HEK293 (cell line): ENCODE data around the gene ZNF692.

Source experiments
- CTCF ChIA-PET: fragments of 350-600 bp; formaldehyde crosslinking; extraction: SDS; loops from one replicate; lab custom pipeline; 2021; ENCODE audit warnings: antibody characterized with exemption; lab: Yijun Ruan, JAX
- POLR2A ChIA-PET: fragments of 300-600 bp; formaldehyde crosslinking; extraction: SDS; loops from one replicate; lab custom pipeline; 2020; ENCODE audit warnings: antibody characterized with exemption, inconsistent platforms; lab: Yijun Ruan, JAX
- H3K27ac ChIP-seq: fragments of 200-500 bp; sonication (Bioruptor generic); 2 replicates; pipeline ENCODE4 v1.5.1; 2014; ENCODE audit warnings: low read depth, low read length, control low read depth, inconsistent platforms; ENCODE audit errors: extremely low read depth
- H3K36me3 ChIP-seq, 2 experiments: fragments of 200-500 bp in 1 of 2; sonication (Bioruptor generic) in 1 of 2; 1 replicate in 1 of 2; 2 replicates in 1 of 2; pipeline ENCODE4 v1.5.1; 2014 to 2017; ENCODE audit warnings: inconsistent platforms in 2 of 2, low read length in 2 of 2; ENCODE audit not compliant: control insufficient read depth in 2 of 2, insufficient read depth in 1 of 2
- H3K4me1 ChIP-seq: fragments of 200-500 bp; sonication (Bioruptor generic); 2 replicates; pipeline ENCODE4 v1.5.1; 2014; ENCODE audit warnings: mild to moderate bottlenecking, low read length, inconsistent platforms; ENCODE audit not compliant: control insufficient read depth, insufficient read depth
- H3K4me3 ChIP-seq: 2 replicates; pipeline ENCODE4 v1.5.1; 2011; ENCODE audit warnings: low read depth, mild to moderate bottlenecking, control low read depth, low read length, moderate library complexity
- H3K9me3 ChIP-seq: fragments of 200-500 bp; sonication (Bioruptor generic); 2 replicates; pipeline ENCODE4 v1.5.1; 2014; ENCODE audit warnings: low read depth, low read length, inconsistent platforms; ENCODE audit not compliant: control insufficient read depth, insufficient read depth
- GLIS1 ChIP-seq: fragments of 450-650 bp; formaldehyde crosslinking; IDR thresholded peaks from 2 replicates; pipeline ENCODE4 v1.5.1; 2016; ENCODE audit warnings: missing biosample characterization, missing genetic modification characterization
- HOXC10 ChIP-seq: sonication (generic); formaldehyde crosslinking; IDR thresholded peaks from 2 replicates; pipeline ENCODE4 v1.8.1; 2023; ENCODE audit warnings: mild to moderate bottlenecking, missing genetic modification reagents
- IKZF3 ChIP-seq: fragments of 450-650 bp; IDR thresholded peaks from 2 replicates; pipeline ENCODE4 v1.5.0; 2018; ENCODE audit warnings: missing biosample characterization, mild to moderate bottlenecking, missing genetic modification characterization, moderate library complexity
- KLF9 ChIP-seq: fragments of 450-650 bp; formaldehyde crosslinking; IDR thresholded peaks from 2 replicates; pipeline ENCODE4 v1.5.1; 2016; ENCODE audit warnings: missing biosample characterization, missing genetic modification characterization, low read depth
- OSR2 ChIP-seq: fragments of 450-650 bp; formaldehyde crosslinking; IDR thresholded peaks from 2 replicates; pipeline ENCODE4 v1.5.1; 2016; ENCODE audit warnings: missing biosample characterization, missing genetic modification characterization
- SP7 ChIP-seq: fragments of 450-650 bp; formaldehyde crosslinking; IDR thresholded peaks from 2 replicates; pipeline ENCODE4 v1.5.1; 2016; ENCODE audit warnings: missing biosample characterization, missing genetic modification characterization
- ZNF16 ChIP-seq: fragments of 450-650 bp; formaldehyde crosslinking; IDR thresholded peaks from 2 replicates; pipeline ENCODE4 v1.5.1; 2016; ENCODE audit warnings: low read depth, missing biosample characterization, missing genetic modification characterization
- ZNF184 ChIP-seq: fragments of 450-650 bp; IDR thresholded peaks from 2 replicates; pipeline ENCODE4 v1.5.1; 2018; ENCODE audit warnings: missing biosample characterization, mild to moderate bottlenecking, missing genetic modification characterization
- ZNF274 ChIP-seq, 2 experiments: fragments of 200-500 bp in 1 of 2; fragments of 450-650 bp in 1 of 2; sonication (Bioruptor generic) in 1 of 2; formaldehyde crosslinking in 1 of 2; IDR thresholded peaks; 2 replicates each; pipeline versions ENCODE4 v1.5.1 to v1.6.1; 2014 to 2016; ENCODE audit warnings: borderline replicate concordance in 1 of 2, inconsistent platforms in 1 of 2, low read length in 1 of 2, missing biosample characterization in 1 of 2, missing genetic modification characterization in 1 of 2
- ZNF292 ChIP-seq: fragments of 450-650 bp; formaldehyde crosslinking; IDR thresholded peaks from 2 replicates; pipeline ENCODE4 v1.5.1; 2016; ENCODE audit warnings: low read depth, missing biosample characterization, missing genetic modification characterization, borderline replicate concordance
- ZNF302 ChIP-seq: fragments of 450-650 bp; formaldehyde crosslinking; IDR thresholded peaks from 2 replicates; pipeline ENCODE4 v1.5.1; 2016; ENCODE audit warnings: missing biosample characterization, missing genetic modification characterization, low read depth
- ZNF354C ChIP-seq: fragments of 450-650 bp; formaldehyde crosslinking; IDR thresholded peaks from 2 replicates; pipeline ENCODE4 v1.5.1; 2016; ENCODE audit warnings: missing biosample characterization, missing genetic modification characterization, low read depth, borderline replicate concordance
- ZNF416 ChIP-seq: fragments of 450-650 bp; formaldehyde crosslinking; IDR thresholded peaks from 2 replicates; pipeline ENCODE4 v1.5.1; 2016; ENCODE audit warnings: missing biosample characterization, missing genetic modification characterization
- ZNF530 ChIP-seq: fragments of 450-650 bp; formaldehyde crosslinking; IDR thresholded peaks from 2 replicates; pipeline ENCODE4 v1.5.1; 2016; ENCODE audit warnings: low read depth, missing biosample characterization, missing genetic modification characterization
- ZNF610 ChIP-seq: fragments of 450-650 bp; formaldehyde crosslinking; IDR thresholded peaks from 2 replicates; pipeline ENCODE4 v1.5.1; 2016; ENCODE audit warnings: missing biosample characterization, missing genetic modification characterization, borderline replicate concordance
- ZNF747 ChIP-seq: fragments of 450-650 bp; formaldehyde crosslinking; IDR thresholded peaks from 2 replicates; pipeline ENCODE4 v1.5.1; 2016; ENCODE audit warnings: missing biosample characterization, missing genetic modification characterization
- ZNF777 ChIP-seq: fragments of 450-650 bp; formaldehyde crosslinking; IDR thresholded peaks from 2 replicates; pipeline ENCODE4 v1.5.1; 2017; ENCODE audit warnings: missing biosample characterization, missing genetic modification characterization, borderline replicate concordance
- ZSCAN23 ChIP-seq: fragments of 450-650 bp; formaldehyde crosslinking; IDR thresholded peaks from 2 replicates; pipeline ENCODE4 v1.5.1; 2016; ENCODE audit warnings: missing biosample characterization, missing genetic modification characterization
- TF ChIP-seq, protein P1 (sequence below): fragments of 450-650 bp; formaldehyde crosslinking; IDR thresholded peaks from 2 replicates; pipeline ENCODE4 v1.5.1; 2017; ENCODE audit warnings: missing biosample characterization, missing genetic modification characterization
- TF ChIP-seq, protein P2 (sequence below): IDR thresholded peaks from 2 replicates; pipeline ENCODE4 v1.6.1; 2011; ENCODE audit warnings: mild to moderate bottlenecking, low read depth, low read length, borderline replicate concordance
- TF ChIP-seq, protein P3 (sequence below): fragments of 450-650 bp; formaldehyde crosslinking; IDR thresholded peaks from 2 replicates; pipeline ENCODE4 v1.5.1; 2016; ENCODE audit warnings: missing biosample characterization, missing genetic modification characterization
- TF ChIP-seq, protein P4 (sequence below): fragments of 450-650 bp; formaldehyde crosslinking; IDR thresholded peaks from 2 replicates; pipeline ENCODE4 v1.5.1; 2017; ENCODE audit warnings: missing biosample characterization, missing genetic modification characterization
- TF ChIP-seq, protein P5 (sequence below): fragments of 450-650 bp; formaldehyde crosslinking; IDR thresholded peaks from 2 replicates; pipeline ENCODE4 v1.5.1; 2017; ENCODE audit warnings: missing biosample characterization, mild to moderate bottlenecking, missing genetic modification characterization, moderate library complexity
- TF ChIP-seq, protein P6 (sequence below): fragments of 450-650 bp; formaldehyde crosslinking; IDR thresholded peaks from 2 replicates; pipeline ENCODE4 v1.5.1; 2016; ENCODE audit warnings: missing biosample characterization, missing genetic modification characterization

The ZNF692 gene

DNA sequence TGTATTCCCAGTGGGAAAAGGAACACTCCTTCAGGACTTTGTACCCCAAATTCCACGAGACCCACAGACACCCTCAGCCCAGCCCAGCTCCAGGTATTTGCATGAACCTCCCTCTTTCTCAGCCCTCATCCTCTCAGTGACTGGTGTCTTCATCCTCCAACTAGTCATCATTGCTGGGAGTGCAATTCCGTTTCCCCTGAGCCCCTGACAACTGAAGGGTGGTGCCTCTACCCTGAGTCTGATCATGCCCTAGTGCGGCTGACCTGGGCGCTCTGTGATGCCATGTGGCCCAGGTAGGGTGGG lies 3.8 kb upstream of the ZNF692 start (continued):
- TF ChIP-seq, protein P1, sequence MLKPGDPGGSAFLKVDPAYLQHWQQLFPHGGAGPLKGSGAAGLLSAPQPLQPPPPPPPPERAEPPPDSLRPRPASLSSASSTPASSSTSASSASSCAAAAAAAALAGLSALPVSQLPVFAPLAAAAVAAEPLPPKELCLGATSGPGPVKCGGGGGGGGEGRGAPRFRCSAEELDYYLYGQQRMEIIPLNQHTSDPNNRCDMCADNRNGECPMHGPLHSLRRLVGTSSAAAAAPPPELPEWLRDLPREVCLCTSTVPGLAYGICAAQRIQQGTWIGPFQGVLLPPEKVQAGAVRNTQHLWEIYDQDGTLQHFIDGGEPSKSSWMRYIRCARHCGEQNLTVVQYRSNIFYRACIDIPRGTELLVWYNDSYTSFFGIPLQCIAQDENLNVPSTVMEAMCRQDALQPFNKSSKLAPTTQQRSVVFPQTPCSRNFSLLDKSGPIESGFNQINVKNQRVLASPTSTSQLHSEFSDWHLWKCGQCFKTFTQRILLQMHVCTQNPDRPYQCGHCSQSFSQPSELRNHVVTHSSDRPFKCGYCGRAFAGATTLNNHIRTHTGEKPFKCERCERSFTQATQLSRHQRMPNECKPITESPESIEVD = no peak
- no peak for TF ChIP-seq ZNF16
- TF ChIP-seq, protein P2, sequence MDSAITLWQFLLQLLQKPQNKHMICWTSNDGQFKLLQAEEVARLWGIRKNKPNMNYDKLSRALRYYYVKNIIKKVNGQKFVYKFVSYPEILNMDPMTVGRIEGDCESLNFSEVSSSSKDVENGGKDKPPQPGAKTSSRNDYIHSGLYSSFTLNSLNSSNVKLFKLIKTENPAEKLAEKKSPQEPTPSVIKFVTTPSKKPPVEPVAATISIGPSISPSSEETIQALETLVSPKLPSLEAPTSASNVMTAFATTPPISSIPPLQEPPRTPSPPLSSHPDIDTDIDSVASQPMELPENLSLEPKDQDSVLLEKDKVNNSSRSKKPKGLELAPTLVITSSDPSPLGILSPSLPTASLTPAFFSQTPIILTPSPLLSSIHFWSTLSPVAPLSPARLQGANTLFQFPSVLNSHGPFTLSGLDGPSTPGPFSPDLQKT = no peak
- no peak for TF ChIP-seq HOXC10 (CRISPR knock-in tag)
- TF ChIP-seq ZNF416 (tag by site-specific recombination) = no peak
- no peak for TF ChIP-seq OSR2 (tag by site-specific recombination)
- TF ChIP-seq IKZF3 = no peak
- TF ChIP-seq ZNF610 (tag by site-specific recombination) = no peak

DNA sequence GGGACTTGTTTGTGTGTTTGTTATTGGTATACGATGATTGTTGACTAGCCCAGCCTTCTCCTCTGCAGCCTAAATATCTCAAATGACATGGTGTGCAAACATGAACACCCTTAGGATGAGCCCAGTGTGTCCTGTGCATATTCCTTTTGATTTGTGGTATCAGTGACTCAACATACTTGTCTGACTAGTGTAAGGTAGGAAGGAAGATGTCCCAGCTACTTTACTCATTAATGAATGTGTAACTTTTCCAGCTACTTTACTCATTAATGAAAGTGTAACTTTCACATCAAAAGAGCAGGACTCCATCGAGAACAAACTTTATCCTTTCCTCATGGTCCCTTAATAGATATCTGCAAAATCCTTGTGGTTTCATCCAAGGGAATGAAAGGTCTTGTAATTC lies 2.7 kb upstream of the ZNF692 start:
- ChIA-PET POLR2A (no interaction called here), CTCF (no interaction called here)
- H3K4me3 ChIP-seq = no peak overlapping the region
- peaks cover 0 to 6% of the 10 kb centered on the region in 2 experiments; a peak in 1 of 3 replicates for H3K36me3 ChIP-seq
- no peak overlapping the region for H3K27ac ChIP-seq
- H3K4me1 ChIP-seq = no peaks in the 10 kb centered on the region
- H3K9me3 ChIP-seq = no peaks in the 10 kb centered on the region
- TF ChIP-seq ZNF530 (tag by site-specific recombination) (no peak), ZNF610 (tag by site-specific recombination) (no peak), ZNF747 (tag by site-specific recombination) (no peak), ZNF292 (tag by site-specific recombination) (no peak), KLF9 (no peak), ZNF354C (tag by site-specific recombination) (no peak), ZNF184 (tag by site-specific recombination) (no peak), ZNF777 (tag by site-specific recombination) (no peak), SP7 (tag by site-specific recombination) (no peak), ZNF302 (no peak), GLIS1 (tag by site-specific recombination) (no peak), ZNF274 (IDR thresholded peaks at IDR 0.05; ENCODE audit: low read length) (no peak), ZNF274 (tag by site-specific recombination; IDR thresholded peaks at IDR 0.05; ENCODE audit: borderline replicate concordance) (no peak), ZSCAN23 (tag by site-specific recombination) (no peak)
- TF ChIP-seq, protein P3, sequence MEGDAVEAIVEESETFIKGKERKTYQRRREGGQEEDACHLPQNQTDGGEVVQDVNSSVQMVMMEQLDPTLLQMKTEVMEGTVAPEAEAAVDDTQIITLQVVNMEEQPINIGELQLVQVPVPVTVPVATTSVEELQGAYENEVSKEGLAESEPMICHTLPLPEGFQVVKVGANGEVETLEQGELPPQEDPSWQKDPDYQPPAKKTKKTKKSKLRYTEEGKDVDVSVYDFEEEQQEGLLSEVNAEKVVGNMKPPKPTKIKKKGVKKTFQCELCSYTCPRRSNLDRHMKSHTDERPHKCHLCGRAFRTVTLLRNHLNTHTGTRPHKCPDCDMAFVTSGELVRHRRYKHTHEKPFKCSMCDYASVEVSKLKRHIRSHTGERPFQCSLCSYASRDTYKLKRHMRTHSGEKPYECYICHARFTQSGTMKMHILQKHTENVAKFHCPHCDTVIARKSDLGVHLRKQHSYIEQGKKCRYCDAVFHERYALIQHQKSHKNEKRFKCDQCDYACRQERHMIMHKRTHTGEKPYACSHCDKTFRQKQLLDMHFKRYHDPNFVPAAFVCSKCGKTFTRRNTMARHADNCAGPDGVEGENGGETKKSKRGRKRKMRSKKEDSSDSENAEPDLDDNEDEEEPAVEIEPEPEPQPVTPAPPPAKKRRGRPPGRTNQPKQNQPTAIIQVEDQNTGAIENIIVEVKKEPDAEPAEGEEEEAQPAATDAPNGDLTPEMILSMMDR (tag by site-specific recombination) = no peak
- TF ChIP-seq, protein P4, sequence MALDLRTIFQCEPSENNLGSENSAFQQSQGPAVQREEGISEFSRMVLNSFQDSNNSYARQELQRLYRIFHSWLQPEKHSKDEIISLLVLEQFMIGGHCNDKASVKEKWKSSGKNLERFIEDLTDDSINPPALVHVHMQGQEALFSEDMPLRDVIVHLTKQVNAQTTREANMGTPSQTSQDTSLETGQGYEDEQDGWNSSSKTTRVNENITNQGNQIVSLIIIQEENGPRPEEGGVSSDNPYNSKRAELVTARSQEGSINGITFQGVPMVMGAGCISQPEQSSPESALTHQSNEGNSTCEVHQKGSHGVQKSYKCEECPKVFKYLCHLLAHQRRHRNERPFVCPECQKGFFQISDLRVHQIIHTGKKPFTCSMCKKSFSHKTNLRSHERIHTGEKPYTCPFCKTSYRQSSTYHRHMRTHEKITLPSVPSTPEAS (tag by site-specific recombination) = no peak
- TF ChIP-seq, protein P5, sequence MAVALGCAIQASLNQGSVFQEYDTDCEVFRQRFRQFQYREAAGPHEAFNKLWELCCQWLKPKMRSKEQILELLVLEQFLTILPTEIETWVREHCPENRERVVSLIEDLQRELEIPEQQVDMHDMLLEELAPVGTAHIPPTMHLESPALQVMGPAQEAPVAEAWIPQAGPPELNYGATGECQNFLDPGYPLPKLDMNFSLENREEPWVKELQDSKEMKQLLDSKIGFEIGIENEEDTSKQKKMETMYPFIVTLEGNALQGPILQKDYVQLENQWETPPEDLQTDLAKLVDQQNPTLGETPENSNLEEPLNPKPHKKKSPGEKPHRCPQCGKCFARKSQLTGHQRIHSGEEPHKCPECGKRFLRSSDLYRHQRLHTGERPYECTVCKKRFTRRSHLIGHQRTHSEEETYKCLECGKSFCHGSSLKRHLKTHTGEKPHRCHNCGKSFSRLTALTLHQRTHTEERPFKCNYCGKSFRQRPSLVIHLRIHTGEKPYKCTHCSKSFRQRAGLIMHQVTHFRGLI = no peak
- TF ChIP-seq, protein P6, sequence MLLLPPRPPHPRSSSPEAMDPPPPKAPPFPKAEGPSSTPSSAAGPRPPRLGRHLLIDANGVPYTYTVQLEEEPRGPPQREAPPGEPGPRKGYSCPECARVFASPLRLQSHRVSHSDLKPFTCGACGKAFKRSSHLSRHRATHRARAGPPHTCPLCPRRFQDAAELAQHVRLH (tag by site-specific recombination) = no peak
